Activated T-helper 1 cell treated with Interleukin-2 at 50 U/mL for 16 hours (primary cell): ENCODE data around the gene PROSER1.
"Not testable (repeated sequence)": the region's sequence is repeated elsewhere in the genome, so short reads cannot be mapped to it uniquely, and the experiment has no call there.

Experiments used
- DNase-seq: peaks from one replicate; pipeline ENCODE4 v3.0.0-alpha.2; 2020; ENCODE audit warnings: low read depth

PROSER1 gene

GRCh38 chr13:39037880-39038568 is at the start of gene PROSER1, which contains the start of gene NHLRC3:
TSS of gene PROSER1 (minus strand) at chr13:39038089. CDS start at chr13:39037242, 847 bp downstream.
TSS of gene NHLRC3 (plus strand) at chr13:39038456. CDS start at chr13:39038640, 184 bp downstream.
- DNase-seq: peak; percentile 57

- not testable (repeated sequence) for DNase-seq
These were observed 48.5 kb upstream of the PROSER1 start for GRCh38 chr13:39086251-39086945.

- no peak for DNase-seq
These were observed 36.1 kb upstream of the PROSER1 start for GRCh38 chr13:39073983-39074382.

- no peak for DNase-seq
These were observed 35.0 kb upstream of the PROSER1 start for GRCh38 chr13:39072842-39073241.

GRCh38 chr13:39062004-39062403 is 24.1 kb upstream of the PROSER1 start:
- no peak for DNase-seq

- no peak for DNase-seq
These were observed 20.2 kb upstream of the PROSER1 start for GRCh38 chr13:39058040-39058439.

- no peak for DNase-seq
These were observed 18.1 kb upstream of the PROSER1 start for GRCh38 chr13:39056018-39056417.

GRCh38 chr13:39054112-39054511 is 16.2 kb upstream of the PROSER1 start:
- DNase-seq: no peak

GRCh38 chr13:39052944-39053343 is 15.1 kb upstream of the PROSER1 start:
- DNase-seq: no peak

- DNase-seq: no peak
These were observed 13.3 kb upstream of the PROSER1 start for GRCh38 chr13:39051157-39051556.

GRCh38 chr13:39049274-39049673 is 11.4 kb upstream of the PROSER1 start:
- DNase-seq: no peak

- DNase-seq: no peak
These were observed 10.9 kb upstream of the PROSER1 start for GRCh38 chr13:39048806-39049205.

- no peak for DNase-seq
These were observed 9.7 kb upstream of the PROSER1 start for GRCh38 chr13:39047560-39047959.

GRCh38 chr13:39044536-39044935 is 6.6 kb upstream of the PROSER1 start:
- no peak for DNase-seq

- DNase-seq: no peak
These were observed 2.3 kb upstream of the PROSER1 start for GRCh38 chr13:39040206-39040605.

- DNase-seq: no peak
These were observed 1.2 kb upstream of the PROSER1 start for GRCh38 chr13:39039041-39039440.

- peak; percentile 24 for DNase-seq
These were observed 711 bp upstream of the PROSER1 start for GRCh38 chr13:39038569-39039030.

- DNase-seq: no peak
These were observed 444 bp downstream of the PROSER1 start for GRCh38 chr13:39037410-39037879.

GRCh38 chr13:39036212-39036611 is 1.7 kb downstream of the PROSER1 start:
- DNase-seq: no peak

GRCh38 chr13:39035799-39036198 is 2.1 kb downstream of the PROSER1 start:
- DNase-seq: no peak

- DNase-seq: no peak
These were observed 2.7 kb downstream of the PROSER1 start for GRCh38 chr13:39035204-39035603.

GRCh38 chr13:39034085-39034484 is 3.8 kb downstream of the PROSER1 start:
- DNase-seq: no peak

- DNase-seq: no peak
These were observed 5.7 kb downstream of the PROSER1 start for GRCh38 chr13:39032150-39032549.
